Measurements from ENCODE around the gene OR52B6. TPM values are rescaled to one million over a fixed set of nuclear protein-coding genes. Genes with fewer than 3 reads are reported as not detected.

The OR52B6 gene
- total and polyA plus RNA-seq, 4 donors, result not detected

DNA sequence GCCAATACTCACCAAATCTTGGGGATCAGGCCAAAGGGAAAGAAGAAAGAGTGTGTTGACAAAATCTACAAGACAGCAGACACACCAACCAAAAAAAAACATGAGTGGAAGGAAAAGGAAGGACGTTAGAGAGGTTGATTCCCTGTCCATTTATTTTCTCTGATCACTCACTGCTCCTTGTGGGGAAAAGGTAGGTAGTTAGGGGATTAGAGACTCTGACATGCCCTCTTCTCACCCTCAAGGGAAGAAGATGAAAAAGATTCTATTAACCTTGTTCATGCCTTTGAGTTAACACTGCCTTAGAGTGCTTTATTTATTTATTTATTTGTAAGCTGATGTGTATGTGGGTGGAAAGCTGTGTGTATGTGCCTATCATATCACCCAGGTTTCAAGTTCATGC lies 32.2 kb upstream of the OR52B6 start, which contains the start of gene OR52H1:
OR52H1 (minus strand) TSS at position 101 of the 400 bp plus-strand sequence. CDS start 3,035 bp downstream, outside the sequence.
- Histone ChIP-seq H3K27me3 (ENCODE audit: control insufficient read depth in 4 of 4, insufficient read depth in 4 of 4, low read length in 3 of 4) (no peaks in the 10 kb centered on the region), H3K9ac (ENCODE audit: low read depth in 1 of 2, low read length in 2 of 2) (no peak within 1 kb of the TSS), H3K9me3 (ENCODE audit: control insufficient read depth in 4 of 4, low read length in 3 of 4) (no peaks in the 10 kb centered on the region), H3K4me1 (ENCODE audit: control insufficient read depth in 4 of 4, insufficient read depth in 4 of 4, low read length in 3 of 4) (no peaks in the 10 kb centered on the region), H3K4me3 (ENCODE audit: low read depth in 1 of 3, low read length in 3 of 3) (no peak within 1 kb of the TSS), H3K27ac (ENCODE audit: low read depth in 1 of 2, low read length in 2 of 2) (no peak within 1 kb of the TSS), H3K36me3 (ENCODE audit: control insufficient read depth in 4 of 4, insufficient read depth in 3 of 4, low read depth in 1 of 4, low read length in 3 of 4) (no peaks in the 10 kb centered on the region)
- 53% methylated on average over 1 of the region's 1 CpG for WGBS
- no peak for DNase-seq (ENCODE audit: low spot score)
- TF ChIP-seq, protein P1, sequence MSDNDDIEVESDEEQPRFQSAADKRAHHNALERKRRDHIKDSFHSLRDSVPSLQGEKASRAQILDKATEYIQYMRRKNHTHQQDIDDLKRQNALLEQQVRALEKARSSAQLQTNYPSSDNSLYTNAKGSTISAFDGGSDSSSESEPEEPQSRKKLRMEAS (IDR thresholded peaks at IDR 0.05), result no peak
- TF ChIP-seq, protein P2, sequence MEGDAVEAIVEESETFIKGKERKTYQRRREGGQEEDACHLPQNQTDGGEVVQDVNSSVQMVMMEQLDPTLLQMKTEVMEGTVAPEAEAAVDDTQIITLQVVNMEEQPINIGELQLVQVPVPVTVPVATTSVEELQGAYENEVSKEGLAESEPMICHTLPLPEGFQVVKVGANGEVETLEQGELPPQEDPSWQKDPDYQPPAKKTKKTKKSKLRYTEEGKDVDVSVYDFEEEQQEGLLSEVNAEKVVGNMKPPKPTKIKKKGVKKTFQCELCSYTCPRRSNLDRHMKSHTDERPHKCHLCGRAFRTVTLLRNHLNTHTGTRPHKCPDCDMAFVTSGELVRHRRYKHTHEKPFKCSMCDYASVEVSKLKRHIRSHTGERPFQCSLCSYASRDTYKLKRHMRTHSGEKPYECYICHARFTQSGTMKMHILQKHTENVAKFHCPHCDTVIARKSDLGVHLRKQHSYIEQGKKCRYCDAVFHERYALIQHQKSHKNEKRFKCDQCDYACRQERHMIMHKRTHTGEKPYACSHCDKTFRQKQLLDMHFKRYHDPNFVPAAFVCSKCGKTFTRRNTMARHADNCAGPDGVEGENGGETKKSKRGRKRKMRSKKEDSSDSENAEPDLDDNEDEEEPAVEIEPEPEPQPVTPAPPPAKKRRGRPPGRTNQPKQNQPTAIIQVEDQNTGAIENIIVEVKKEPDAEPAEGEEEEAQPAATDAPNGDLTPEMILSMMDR (IDR thresholded peaks at IDR 0.05; ENCODE audit: low read depth, low read length, missing input control), result no peak
- no peak for TF ChIP-seq RXRA (IDR thresholded peaks at IDR 0.05)
- TF ChIP-seq SP1 (IDR thresholded peaks at IDR 0.05), result no peak
- no peak for TF ChIP-seq NR2F2 (IDR thresholded peaks at IDR 0.05)

GRCh38 chr11:5550440-5551095 lies 30.1 kb upstream of the OR52B6 start:
- Histone ChIP-seq H3K27me3 (ENCODE audit: control insufficient read depth in 4 of 4, insufficient read depth in 4 of 4, low read length in 3 of 4) (no peaks in the 10 kb centered on the region), H3K4me1 (ENCODE audit: control insufficient read depth in 4 of 4, insufficient read depth in 4 of 4, low read length in 3 of 4) (no peaks in the 10 kb centered on the region), H3K27ac (ENCODE audit: low read depth in 1 of 2, low read length in 2 of 2) (no peak overlapping the region), H3K4me3 (ENCODE audit: low read depth in 1 of 3, low read length in 3 of 3) (no peak overlapping the region), H3K9ac (ENCODE audit: low read depth in 1 of 2, low read length in 2 of 2) (no peak overlapping the region), H3K36me3 (ENCODE audit: control insufficient read depth in 4 of 4, insufficient read depth in 3 of 4, low read depth in 1 of 4, low read length in 3 of 4) (no peaks in the 10 kb centered on the region), H3K9me3 (ENCODE audit: control insufficient read depth in 4 of 4, low read length in 3 of 4) (no peaks in the 10 kb centered on the region)
- no peak for DNase-seq (ENCODE audit: low spot score)
- WGBS, result 83% methylated on average over 5 of the region's 5 CpGs
- TF ChIP-seq, protein P3, sequence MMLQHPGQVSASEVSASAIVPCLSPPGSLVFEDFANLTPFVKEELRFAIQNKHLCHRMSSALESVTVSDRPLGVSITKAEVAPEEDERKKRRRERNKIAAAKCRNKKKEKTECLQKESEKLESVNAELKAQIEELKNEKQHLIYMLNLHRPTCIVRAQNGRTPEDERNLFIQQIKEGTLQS (IDR thresholded peaks at IDR 0.05), result no peak
- TF ChIP-seq RXRA (IDR thresholded peaks at IDR 0.05), result no peak
- TF ChIP-seq SP1 (IDR thresholded peaks at IDR 0.05), result no peak
- no peak for TF ChIP-seq HNF4A (conservative IDR thresholded peaks at IDR 0.05)
- no peak for TF ChIP-seq JUND (IDR thresholded peaks at IDR 0.05)
- no peak for TF ChIP-seq FOXA2 (IDR thresholded peaks at IDR 0.05)
- TF ChIP-seq, protein P4, sequence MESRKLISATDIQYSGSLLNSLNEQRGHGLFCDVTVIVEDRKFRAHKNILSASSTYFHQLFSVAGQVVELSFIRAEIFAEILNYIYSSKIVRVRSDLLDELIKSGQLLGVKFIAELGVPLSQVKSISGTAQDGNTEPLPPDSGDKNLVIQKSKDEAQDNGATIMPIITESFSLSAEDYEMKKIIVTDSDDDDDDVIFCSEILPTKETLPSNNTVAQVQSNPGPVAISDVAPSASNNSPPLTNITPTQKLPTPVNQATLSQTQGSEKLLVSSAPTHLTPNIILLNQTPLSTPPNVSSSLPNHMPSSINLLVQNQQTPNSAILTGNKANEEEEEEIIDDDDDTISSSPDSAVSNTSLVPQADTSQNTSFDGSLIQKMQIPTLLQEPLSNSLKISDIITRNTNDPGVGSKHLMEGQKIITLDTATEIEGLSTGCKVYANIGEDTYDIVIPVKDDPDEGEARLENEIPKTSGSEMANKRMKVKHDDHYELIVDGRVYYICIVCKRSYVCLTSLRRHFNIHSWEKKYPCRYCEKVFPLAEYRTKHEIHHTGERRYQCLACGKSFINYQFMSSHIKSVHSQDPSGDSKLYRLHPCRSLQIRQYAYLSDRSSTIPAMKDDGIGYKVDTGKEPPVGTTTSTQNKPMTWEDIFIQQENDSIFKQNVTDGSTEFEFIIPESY (IDR thresholded peaks at IDR 0.05), result no peak
- no peak for TF ChIP-seq GABPA (IDR thresholded peaks at IDR 0.05 in 1 of 2, conservative IDR thresholded peaks at IDR 0.05 in 1 of 2)
- TF ChIP-seq NR2F2 (IDR thresholded peaks at IDR 0.05), result no peak
- TF ChIP-seq, protein P5, sequence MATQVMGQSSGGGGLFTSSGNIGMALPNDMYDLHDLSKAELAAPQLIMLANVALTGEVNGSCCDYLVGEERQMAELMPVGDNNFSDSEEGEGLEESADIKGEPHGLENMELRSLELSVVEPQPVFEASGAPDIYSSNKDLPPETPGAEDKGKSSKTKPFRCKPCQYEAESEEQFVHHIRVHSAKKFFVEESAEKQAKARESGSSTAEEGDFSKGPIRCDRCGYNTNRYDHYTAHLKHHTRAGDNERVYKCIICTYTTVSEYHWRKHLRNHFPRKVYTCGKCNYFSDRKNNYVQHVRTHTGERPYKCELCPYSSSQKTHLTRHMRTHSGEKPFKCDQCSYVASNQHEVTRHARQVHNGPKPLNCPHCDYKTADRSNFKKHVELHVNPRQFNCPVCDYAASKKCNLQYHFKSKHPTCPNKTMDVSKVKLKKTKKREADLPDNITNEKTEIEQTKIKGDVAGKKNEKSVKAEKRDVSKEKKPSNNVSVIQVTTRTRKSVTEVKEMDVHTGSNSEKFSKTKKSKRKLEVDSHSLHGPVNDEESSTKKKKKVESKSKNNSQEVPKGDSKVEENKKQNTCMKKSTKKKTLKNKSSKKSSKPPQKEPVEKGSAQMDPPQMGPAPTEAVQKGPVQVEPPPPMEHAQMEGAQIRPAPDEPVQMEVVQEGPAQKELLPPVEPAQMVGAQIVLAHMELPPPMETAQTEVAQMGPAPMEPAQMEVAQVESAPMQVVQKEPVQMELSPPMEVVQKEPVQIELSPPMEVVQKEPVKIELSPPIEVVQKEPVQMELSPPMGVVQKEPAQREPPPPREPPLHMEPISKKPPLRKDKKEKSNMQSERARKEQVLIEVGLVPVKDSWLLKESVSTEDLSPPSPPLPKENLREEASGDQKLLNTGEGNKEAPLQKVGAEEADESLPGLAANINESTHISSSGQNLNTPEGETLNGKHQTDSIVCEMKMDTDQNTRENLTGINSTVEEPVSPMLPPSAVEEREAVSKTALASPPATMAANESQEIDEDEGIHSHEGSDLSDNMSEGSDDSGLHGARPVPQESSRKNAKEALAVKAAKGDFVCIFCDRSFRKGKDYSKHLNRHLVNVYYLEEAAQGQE (IDR thresholded peaks at IDR 0.05), result no peak
- TF ChIP-seq HNF4G (IDR thresholded peaks at IDR 0.05), result no peak
- TF ChIP-seq EGR1 (IDR thresholded peaks at IDR 0.05; ENCODE audit: low read depth in 2 of 2), result no peak
- TF ChIP-seq, protein P1 (IDR thresholded peaks at IDR 0.05), result no peak
- no peak for TF ChIP-seq YY1 (IDR thresholded peaks at IDR 0.05)
- TF ChIP-seq RAD21 (IDR thresholded peaks at IDR 0.05), result no peak
- TF ChIP-seq FOXA1 (IDR thresholded peaks at IDR 0.05), result no peak
- TF ChIP-seq TAF1 (conservative IDR thresholded peaks at IDR 0.05), result no peak
- TF ChIP-seq, protein P2 (IDR thresholded peaks at IDR 0.05; ENCODE audit: low read depth, low read length, missing input control), result no peak

Data from liver (tissue), 9 donors.